GM20431 (cell line): ENCODE measurements around the gene ASTN2.

Experiments
- in situ Hi-C: fragments of 300-500 bp; cut with MseI, MboI; formaldehyde crosslinking; loops from one replicate; pipeline ENCODE4 v1.15.0; 2020; ENCODE audit warnings: low sequenced_read_pairs; ENCODE audit not compliant: unreplicated experiment

ASTN2 gene

DNA sequence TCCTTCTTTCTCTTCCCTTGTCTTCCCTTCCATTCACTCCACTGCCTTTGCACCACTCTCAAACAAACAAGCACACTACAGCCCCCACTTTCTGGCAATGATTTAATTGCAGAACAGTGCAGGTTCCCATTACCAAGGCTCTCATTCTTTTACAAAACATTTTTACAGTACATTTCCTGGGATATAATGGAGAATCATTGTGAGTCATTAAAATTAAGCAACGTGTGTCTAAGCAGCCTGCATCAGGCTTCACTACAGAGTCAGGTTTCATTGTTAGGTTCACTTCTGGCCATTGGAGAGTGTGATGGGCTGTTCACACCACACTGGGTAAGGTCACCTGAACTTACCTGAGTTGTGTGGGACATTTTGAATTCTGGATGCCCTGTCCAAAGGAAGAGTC lies 424.3 kb downstream of the ASTN2 start:
- in situ Hi-C loops = no loop called here

DNA sequence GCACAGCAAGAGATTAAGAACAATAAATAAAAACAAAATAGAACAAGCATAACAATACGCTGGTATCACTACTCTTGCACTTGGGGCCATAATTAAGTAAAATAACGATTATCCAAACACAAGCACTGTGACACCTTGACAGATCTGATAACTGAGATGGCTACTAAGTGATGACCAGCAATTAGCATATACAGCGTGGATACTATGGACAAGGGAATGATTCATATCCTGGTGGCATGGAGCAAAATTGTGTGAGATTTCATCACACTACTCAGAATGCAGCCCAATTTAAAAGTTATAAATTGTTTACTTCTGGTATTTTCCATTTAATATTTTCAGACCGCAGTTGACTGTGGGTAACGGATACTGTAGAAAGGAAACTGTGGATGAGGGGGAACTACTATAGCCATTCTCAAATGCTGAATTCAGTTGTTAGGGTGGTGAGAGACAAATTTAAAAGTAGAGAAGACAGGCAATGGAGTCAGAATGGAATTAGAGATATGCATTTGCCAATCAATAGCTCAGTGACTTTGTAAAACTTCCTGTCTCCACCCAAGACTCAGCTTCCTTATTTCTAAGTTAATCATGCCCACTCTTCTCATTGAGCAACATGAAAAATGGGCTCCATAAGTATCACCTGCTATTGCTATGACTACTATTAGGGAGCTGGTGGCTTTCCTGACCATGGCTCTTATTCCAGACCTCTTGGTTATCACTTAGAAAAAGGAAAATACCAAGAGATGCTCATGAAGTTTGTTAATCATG lies 427.0 kb downstream of the ASTN2 start:
- in situ Hi-C loops = no loop called here

DNA sequence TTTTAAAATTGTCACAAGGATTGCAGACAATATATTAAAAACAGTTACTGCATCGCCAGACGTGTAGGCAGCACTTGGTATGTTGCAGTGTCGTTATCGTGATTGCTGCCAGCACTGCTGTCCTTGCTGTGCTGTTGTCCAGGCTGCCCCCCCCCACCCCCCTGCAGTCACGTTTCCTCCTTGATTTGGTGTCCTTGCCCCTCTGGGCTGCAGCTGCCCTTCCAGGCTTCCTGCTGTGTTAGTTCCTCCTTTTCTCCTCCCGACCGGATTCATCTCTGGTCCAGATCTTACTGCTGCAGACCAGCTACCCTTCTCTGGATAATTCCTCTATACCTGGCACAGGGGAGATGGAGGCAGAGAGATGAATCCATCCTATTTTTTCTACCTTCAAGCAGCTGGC lies 428.8 kb downstream of the ASTN2 start:
- in situ Hi-C loops = no loop called here

DNA sequence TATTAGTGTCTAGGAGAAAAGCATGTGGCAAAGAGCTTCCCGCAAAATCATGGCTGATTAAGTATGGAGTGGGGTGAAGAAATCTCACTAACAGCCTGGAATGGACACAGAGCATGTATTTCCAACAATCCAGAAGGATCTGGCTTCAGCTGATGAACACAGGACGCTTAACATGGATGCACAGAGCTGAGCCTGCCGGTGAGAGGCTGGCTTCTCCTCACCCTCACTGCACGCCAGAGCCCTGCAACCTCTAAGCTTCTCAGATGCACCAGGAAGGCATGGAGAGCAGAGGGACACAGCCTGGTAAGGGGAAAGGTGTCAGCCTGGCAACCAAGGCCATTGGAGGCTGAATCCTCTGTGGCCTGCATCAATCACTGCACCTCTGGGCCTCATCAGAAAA lies 429.3 kb downstream of the ASTN2 start:
- in situ Hi-C loops = no loop called here

DNA sequence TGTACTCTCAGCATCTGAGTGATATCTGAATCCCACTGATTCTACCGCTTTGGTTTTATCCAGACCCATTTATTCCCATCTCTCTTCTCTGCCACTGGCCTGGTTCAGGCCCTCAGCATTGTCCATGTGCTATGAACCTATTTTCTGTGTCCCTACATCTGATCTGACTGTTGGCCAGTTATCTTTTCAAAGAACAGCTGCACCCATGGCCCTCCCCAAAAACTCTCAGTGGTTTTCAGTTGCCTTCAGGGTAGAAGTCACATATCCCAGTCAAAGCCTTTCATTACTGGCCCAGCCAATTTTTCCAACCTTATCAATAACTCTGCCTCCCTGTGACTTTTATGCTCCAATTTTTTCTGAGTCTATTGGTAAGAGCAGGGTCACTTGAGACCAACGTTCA lies 430.7 kb downstream of the ASTN2 start:
- in situ Hi-C loops = no loop called here

DNA sequence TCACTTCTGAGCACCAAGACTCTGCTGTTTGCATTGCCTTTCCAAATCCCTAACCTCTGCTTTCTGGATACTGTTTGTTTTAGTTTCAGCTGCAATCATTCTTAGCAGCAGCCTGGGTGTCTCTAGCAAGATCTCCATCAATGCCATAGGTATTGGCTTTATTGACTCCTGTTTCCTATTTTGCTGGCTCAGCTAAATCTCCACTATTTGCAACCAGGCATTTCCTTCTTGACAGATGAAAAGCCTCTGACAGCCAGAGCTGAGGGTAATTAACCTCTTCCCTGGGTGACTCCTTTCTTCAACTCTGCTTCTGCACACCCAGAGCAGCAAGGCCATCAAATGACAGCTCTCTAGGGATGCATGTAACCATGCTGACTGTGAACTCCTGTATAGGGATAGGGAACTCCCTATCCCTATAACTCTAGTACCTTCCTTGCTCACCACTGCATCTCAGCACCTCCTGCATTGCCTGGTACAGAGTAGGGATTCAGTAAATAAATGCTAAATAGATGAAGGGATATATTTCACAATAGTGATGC lies 434.2 kb downstream of the ASTN2 start:
- in situ Hi-C loops = no loop called here

DNA sequence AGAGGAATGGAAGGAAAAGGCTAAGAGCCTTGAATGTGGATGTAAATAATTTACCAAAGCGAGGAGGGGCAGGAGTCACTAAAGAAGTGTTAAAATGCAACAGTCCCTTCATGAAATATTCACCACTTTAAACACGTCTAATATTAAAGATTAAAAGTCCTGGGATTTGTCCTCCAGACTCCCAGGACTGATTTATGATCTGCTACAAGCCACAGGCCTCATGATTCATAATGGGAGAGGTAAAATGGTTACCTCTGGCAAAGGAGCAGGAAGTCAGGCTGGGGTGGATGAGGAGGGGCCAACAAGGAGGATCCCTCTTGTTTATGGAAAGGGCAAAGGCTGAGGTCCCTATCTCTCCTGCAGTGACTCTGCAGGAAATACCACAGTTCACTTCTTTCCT lies 435.4 kb downstream of the ASTN2 start:
- in situ Hi-C loops = no loop called here

DNA sequence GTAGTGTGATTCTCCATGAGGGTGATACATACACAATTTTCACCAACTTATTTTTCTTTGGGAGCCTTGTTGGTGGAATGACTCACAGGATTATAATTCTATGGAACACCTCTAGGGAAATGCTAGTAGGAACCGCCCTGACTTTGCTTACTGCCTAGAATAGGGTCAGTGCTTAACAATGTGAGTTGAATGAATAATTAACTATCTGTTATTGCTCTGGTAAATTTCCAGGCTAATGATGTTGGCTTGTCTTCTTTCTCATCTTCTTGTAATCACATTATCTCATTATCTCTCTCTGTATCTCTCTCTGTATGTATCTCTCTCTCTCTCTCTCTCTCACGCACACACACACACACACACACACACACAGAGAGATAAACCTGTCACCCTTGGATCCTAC lies 436.7 kb downstream of the ASTN2 start:
- in situ Hi-C loops = no loop called here

DNA sequence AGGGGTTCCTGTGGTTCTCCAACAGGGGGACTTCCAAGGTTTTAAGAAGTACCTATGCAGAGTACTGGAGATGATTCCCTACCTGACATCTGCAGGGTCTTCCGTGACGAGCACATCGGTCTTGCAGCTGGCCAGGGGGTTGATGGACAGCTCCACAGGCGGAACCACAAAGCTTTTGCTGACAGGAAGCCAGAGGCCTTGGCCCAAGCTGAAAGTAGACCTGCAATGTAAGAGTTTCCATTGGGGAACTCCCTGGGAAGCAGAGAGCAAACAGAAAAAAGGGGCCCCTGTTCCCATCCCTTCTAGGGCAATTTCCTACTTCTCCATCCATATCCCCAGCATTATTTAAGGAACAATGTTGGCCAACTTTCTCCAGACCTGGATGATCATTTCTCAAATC lies 439.7 kb downstream of the ASTN2 start:
- in situ Hi-C loops = no loop called here

DNA sequence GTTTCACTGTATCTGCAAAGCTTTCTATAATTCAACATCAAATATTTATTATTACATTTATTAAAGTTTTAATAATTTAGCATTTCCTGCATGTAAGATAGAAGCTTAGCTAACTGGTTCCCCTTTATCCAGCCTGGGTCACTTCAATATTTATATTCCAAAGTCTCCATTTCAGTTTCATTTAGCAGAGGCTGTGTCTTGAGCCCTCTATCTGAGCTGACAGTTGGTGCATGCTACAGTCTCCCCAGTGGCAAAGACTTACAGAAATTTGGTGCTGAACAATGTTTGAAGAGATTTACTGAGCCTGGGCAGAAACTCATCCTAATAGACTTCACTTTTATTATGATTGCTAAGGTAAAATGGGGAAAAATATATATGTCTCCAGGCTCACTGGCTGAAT lies 448.7 kb downstream of the ASTN2 start:
- in situ Hi-C loops = no loop called here

DNA sequence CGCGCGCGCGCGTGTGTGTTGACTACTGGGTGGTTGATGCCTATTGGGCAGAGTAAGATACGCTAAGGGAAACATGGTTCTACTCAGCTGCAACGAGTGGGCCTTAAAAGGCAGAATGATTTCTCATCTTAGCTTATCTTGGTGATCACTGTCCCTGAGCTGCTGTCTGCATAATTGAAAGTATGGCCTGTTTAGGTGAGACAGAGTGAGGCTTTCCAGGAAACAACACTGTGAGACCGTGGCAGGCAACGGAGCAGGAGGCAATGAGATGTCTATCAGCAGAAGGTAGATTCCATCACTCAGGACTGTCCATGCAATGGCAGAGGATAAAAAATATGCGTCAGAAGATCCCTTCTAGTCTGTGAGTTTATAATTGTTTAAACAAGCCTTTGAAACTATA lies 450.6 kb downstream of the ASTN2 start:
- in situ Hi-C loops = no loop called here

DNA sequence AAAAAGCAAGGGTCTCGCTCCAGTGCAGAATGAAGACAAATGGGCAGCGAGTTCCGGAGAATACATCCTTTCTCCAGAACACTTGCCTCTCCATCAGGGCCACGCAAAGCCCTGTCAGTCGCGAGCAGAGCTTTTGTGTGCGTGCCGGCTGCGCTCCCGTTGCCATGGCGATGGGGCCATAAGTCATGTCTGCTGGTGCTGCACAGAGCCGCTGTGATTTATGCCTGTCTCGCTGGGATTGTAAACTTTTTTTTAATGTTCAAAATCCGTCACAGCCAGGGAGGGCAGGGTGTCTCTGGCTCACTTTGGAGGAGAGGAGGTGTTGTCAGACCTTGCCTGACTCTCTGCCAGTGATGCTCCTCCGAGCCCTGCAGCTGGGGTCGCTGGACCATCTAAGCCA lies 455.0 kb downstream of the ASTN2 start:
- in situ Hi-C loops = no loop called here

DNA sequence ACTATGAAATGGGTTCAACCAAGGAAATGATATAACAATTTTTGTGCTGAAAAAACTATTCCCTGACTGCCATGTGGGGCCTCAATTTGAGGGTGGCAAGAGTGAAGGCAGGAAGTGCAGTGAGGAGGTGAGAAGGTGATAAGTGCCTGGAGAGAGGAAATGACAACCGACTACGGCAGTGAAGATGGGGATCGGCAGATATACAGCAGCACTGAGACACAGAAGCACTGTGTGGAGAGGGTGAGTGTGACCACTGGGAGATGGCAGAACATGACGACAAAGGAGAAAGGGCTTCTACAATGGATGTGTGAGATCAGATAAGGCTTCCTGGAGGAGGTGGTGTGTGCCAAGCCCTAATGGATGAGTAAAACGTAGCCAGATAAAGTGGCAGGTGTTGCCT lies 456.0 kb downstream of the ASTN2 start:
- in situ Hi-C loops = no loop called here

DNA sequence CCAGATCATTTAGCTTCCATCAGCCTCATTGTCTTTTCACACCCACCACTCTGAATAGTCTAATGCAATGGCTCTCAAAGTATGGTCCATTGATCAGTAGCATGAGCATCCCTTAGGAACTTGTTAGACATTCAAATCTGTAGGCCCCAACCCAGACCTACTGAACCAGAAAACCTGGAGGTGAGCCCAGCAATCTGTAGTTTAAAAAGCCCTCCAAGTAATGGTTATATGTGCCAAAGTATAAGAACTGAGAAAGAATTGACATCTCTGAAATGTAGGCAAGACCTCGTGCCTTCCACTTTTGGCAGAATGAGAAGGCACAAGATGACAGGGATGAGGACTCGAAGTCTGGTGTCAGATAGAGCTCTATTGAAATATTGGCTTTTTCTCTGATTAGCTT lies 460.1 kb downstream of the ASTN2 start:
- in situ Hi-C loops = no loop called here

DNA sequence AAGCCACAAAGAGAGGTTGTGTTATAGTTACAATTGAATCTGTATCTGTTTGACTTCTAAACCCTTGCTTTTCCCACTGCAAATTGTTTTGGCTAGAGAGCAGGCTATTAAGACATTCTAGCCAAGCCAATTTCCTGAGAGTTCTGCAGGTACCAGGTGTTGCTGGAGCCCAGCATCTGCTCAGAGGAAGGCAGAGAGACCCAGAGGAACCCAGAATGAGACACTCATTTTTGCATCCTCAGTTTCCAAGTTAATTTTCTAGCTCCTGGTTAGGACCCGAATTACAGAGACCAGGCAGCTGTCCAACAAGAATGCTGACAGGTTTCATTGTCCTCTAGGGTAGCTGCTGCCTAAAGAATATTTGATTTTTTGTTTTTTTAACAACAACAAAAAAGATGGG lies 461.6 kb downstream of the ASTN2 start:
- in situ Hi-C loops = no loop called here

DNA sequence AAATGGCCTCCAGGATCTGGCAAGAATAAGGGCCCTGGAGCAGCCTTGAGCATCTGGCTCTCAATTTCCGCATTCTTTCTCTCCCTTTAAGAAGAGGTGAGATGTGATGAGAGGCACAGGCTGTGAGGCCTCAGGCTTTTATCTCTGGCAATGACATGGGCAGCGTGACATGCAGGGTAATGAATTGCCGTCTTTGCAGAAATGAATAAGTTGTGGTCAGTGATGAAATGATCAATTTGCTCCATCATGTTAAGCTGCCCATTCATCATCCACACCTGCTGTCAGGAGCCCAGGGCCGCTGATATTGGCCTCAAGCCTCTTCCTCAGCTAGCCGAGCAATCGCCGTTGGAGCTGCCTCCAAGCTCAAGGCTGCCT lies 462.4 kb downstream of the ASTN2 start:
- in situ Hi-C loops = no loop called here

DNA sequence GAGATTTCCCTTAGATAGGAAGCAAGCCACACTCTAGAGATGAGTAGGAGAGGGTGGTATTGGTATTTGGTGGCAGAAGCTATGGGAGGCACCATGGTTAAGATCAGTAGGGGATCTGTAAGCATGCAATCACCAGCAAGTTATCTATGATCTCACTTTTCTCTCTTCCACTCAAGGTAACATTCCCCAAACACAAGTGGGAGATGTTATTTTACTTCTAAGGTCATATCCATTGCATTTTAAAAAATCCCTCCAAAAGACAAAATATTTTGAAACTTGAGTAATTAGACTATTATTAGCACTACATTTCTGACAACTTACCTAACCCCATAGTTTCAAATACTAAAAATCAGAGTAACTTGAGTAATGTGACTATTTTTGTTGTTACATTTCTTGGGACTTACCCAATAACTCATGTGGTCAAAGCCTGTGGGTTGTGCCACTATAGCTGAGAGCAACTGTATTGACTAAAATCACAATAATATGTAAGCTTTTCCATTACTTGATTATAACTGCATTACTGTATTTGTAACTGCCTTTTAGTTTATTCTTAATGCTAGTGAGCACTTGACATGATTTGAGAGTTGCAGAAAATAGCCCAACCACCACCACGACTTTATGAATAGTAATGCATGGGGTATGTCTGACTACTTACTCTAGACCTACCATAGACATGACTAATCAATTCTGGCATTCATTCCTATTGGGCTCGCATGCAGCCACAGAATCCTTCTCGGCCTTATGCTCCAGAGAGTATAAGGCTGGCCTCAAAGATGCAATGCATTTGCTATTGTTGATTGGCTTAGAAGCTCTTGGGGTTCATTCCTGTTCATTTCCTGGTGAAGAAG lies 463.0 kb downstream of the ASTN2 start:
- in situ Hi-C loops = no loop called here

DNA sequence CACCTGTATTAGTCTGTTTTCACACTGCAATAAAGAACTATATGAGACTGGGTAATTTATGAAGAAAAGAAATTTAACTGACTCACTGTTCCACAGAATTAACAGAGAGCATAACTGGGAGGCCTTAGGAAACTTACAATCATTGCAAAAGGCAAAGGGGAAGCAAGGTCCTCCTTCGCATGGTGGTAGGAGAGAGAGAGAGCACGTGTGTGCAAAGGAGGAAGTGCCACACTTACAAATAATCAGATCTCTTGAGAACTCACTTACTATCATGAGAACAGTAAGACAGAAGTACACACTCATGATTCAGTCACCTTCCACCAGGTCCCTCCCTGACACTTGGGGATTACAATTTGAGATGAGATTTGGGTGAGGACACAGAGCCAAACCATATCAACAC lies 469.0 kb downstream of the ASTN2 start:
- in situ Hi-C loops = no loop called here

DNA sequence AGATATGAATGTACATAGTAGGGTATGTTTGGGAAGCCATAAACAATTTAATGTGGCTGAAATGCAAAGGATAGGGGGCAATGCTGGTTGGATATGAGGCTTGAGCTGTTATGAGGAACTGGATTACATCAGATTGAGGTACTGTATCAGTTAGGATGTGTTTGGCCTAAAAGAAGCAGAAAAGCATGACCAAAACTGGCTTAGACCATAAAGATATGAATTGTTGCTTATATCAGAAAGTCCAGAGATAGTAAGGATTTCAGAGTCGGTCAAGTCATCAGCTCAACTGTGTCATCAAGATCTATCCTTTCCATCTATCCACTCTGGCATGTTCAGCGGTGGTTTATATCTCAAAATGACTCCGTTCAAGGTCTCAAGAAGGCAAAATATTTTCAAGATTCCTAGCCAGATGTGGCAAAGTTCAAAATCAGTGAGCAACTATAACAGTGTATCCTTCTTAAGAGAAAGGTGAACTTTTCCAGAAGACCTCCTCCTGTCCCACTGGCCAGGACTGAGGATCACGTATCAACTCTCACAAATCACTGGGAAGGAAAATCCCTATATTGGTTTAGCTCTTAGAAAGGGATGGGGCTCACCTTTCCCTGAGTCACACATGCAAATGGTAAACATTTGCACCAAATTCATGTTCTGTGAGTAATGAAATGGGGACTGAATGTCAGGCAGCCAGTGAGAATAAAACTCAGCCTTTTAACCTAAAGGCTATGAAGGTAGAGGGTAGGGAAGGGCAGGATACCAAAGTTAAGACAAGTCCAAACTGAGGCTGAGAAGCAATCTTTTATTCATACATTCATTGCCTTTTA lies 469.9 kb downstream of the ASTN2 start:
- in situ Hi-C loops = no loop called here

DNA sequence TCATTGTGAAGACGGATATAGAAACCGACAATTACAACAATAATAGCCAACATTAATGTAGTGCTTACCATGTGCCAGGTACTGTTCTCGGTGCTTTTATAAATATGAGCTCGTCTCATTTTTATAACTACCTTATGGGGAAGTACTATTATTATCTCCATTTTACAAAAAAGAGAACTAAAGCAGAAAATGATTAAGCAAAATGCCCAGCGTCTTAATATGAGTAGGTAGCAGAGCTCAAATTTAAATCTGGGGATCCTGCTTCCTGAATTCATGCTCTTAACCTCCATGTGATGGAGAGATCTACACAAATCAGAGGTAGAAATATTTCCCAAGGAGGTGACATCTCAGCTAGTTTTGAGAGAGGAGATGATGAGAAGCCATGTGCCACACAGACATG lies 470.9 kb downstream of the ASTN2 start:
- in situ Hi-C loops = no loop called here
